ENCODE measurements around the gene UBN1. TPM values are rescaled to one million over a fixed set of nuclear protein-coding genes. Genes with fewer than 3 reads are reported as not detected.
"Not testable (repeated sequence)": the region's sequence is repeated elsewhere in the genome, so short reads cannot be mapped to it uniquely, and the experiment has no call there.

The UBN1 gene
- total RNA-seq, 1 experiment from 2014 or later = 25.2 TPM

- no peak for DNase-seq (ENCODE audit: extremely low read depth, low read depth)
Measured at GRCh38 chr16:4883501-4883900, 36.2 kb downstream of the UBN1 start.

DNA sequence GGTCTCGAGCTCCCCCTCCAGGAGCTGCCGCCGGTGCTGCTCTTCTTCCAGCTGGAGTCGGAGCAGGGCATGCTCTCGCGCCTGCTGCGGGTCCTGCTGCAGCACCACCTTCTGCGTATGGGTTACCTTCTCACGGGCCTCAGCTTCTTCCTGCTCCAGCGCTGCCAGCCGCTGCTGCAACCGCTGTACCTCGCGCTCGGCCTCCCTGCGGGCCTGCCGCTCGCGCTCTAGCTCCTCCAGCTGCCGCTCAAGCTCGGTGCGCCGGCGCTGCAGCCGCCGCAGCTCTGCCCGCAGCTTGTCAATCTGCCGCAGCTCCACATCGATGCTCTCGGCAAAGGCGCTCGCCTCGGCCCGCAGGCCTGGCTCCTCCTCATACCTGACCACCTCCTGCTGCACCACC, 36.9 kb downstream of the UBN1 start:
- DNase-seq (ENCODE audit: extremely low read depth, low read depth) = no peak

DNA sequence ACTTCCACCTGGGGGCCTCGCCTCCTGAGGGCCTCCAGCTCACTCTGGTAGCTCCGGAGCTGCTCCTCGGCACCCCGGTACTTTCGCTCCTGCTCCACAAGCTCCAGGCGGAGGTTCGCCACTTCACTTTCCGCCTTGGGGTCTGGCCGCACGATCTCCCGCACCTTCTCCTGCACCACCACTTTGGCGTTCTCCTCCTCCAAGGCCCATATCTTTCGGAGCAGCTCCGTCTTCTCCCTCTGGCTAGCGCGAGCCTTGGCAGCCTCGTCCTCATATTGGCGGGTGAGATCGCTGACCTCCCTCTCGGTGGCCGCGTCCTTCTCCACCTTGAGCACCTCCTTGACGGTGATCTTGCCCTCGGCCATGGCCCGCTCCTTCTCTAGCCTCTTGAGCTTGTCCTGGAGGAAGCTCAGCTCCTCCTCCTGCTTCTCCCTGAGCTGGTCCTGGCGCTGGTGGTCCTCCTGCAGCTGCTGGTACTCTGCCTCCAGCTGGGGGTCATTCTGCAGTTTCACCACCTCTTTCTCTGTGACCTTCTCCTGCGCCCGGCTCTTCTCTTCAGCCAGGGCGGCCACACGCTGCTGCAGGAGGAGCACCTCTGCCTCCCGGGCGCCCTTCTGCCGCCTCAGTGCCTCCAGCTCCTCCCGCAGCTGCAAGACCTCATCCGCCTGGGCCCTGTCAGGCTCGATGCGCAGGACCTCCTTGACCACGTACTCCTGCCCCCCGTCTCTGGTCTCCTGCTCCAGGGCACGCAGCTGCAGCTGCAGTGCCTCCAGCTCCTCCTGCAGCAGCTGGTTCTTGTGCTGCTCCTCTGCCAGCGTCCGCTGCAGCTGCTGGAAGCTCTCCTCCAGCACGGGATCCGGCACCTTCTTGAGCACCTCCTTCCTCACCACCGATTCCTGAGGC, 37.9 kb downstream of the UBN1 start:
- DNase-seq (ENCODE audit: extremely low read depth, low read depth) = no peak

- DNase-seq (ENCODE audit: extremely low read depth, low read depth) = no peak
Measured at GRCh38 chr16:4886151-4886550, 38.9 kb downstream of the UBN1 start.

- no peak for DNase-seq (ENCODE audit: extremely low read depth, low read depth)
Measured at GRCh38 chr16:4888428-4889135, 41.3 kb downstream of the UBN1 start.

DNA sequence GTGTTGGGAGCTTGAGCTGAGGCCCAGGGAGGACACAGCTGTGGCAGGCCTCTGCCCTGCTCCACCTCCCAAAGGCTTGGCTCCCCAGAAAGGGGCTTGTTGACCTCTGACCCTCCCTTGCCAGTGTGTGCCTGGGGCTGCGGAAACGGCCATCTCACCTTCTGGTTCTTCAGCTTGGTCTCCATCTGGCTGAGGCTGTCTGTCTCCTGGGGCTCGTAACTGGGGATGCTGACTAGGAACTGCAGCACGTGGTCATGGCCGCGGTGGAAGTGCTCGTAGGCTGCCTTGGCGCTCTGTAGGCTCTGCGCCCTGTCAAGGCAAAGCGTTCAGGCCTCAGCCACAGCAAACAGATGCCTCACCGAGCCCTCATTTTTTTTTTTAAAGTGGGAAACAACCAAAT, 42.7 kb downstream of the UBN1 start:
- DNase-seq (ENCODE audit: extremely low read depth, low read depth) = no peak

GRCh38 chr16:4890686-4891085, 43.4 kb downstream of the UBN1 start:
- DNase-seq (ENCODE audit: extremely low read depth, low read depth) = no peak

GRCh38 chr16:4891097-4891885, 44.0 kb downstream of the UBN1 start:
- DNase-seq (ENCODE audit: extremely low read depth, low read depth) = no peak

GRCh38 chr16:4891886-4892216, 44.6 kb downstream of the UBN1 start:
- no peak for DNase-seq (ENCODE audit: extremely low read depth, low read depth)

- no peak for DNase-seq (ENCODE audit: extremely low read depth, low read depth)
Measured at GRCh38 chr16:4892361-4893102, 45.3 kb downstream of the UBN1 start.

- DNase-seq (ENCODE audit: extremely low read depth, low read depth) = no peak
Measured at GRCh38 chr16:4893103-4893862, 46.0 kb downstream of the UBN1 start.

DNA sequence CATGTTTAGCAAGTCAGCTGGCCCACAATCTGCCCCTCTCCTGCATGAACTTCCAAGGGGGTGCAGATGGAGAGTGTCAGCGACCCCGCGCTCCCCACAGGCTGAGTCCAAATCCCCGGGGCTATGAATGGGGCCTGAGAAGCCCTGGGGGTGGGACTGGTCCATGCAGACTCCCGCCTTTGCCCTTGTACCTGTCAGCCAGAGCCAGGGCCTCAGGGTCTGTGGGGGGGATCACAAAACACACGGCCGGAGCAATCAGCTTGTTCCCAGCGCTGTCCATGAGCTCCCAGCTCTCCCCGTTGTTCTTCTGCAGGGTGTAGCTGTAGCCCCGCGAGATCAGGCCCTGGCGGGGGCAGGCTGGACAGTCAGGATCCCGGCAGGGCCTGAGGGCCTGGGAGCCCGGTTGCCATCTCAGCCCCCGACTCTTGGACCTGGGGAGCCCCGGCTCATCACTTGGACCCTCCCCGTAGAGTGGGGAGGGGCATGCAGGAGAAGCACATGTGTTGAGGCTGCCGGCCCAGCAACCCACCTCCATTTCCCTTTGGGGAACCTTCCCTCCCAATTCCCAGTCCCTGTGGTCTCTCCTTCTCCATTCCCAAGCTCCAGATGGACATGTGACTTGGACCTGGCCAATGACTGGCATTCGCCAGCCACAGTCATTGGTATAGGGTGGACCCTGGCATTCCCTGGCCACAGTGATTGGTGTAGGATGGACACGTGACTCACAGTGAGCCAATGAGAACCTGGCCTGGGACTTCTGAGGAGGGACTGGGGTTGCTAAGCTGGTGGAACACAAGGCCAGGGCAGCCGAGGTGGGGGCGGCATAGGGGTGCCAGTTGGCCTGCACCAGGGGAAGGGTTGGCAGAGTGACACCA, 47.2 kb downstream of the UBN1 start:
- DNase-seq (ENCODE audit: extremely low read depth, low read depth) = no peak

DNA sequence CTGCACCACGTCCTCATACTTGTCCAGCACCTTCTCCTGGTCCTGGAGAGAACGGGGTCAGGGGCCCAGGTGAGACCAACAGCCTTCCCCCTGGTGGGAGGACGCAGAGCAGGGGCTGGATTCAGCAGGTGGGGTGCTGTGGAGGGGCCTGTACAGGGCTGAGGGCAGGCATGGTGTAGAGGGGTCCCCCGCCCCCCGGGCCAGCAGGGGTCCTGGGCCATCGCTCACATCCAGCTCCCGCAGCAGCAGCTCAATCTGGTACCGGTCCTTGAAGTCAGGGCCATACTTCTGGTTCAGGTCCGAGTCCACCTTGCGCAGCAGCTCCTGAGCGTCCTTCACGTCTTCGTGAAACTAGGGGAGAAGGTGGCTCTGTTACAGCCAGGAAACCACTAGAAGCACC, 48.1 kb downstream of the UBN1 start:
- DNase-seq (ENCODE audit: extremely low read depth, low read depth) = no peak

- DNase-seq (ENCODE audit: extremely low read depth, low read depth) = not testable (repeated sequence)
Measured at GRCh38 chr16:4896761-4897160, 49.5 kb downstream of the UBN1 start.

GRCh38 chr16:4897328-4897727, 50.0 kb downstream of the UBN1 start:
- no peak for DNase-seq (ENCODE audit: extremely low read depth, low read depth)

GRCh38 chr16:4898811-4899473, 51.7 kb downstream of the UBN1 start:
- DNase-seq (ENCODE audit: extremely low read depth, low read depth) = no peak

DNA sequence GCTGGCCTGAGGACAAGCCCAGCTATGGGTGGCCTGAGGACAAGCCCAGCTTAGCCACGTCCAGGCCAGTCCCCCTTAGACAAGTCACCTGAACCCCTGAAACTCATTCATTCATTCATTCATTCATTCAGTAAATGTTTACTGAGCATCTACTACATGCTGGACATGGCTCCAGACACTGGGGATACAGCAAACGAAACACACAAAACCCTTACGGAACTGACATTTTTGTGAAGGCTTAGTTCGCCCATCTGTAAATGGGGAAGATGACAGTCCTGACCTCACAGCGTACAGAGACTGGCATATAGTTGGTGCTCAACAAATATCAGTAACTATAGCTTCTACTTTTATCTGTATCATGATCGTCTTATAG, 52.2 kb downstream of the UBN1 start:
- no peak for DNase-seq (ENCODE audit: extremely low read depth, low read depth)

DNA sequence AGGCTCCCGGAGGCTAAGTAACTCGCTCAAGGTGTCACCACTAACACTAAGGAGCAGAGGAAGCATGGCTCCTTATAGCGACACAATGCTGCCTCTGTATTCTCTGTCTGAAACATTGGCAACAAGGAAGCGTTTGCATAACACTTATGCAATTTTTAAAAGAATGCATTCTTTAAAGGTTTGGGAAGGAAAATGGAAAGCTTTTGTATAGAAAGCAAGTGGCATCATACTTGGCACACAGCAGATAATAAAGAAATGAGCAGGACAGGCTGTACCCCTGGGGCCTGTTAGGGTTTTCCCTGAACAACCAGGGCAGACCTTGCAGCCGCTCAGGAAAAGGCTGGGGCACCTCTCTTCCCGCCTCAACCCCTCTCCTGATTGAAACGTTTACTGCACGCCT, 52.8 kb downstream of the UBN1 start:
- no peak for DNase-seq (ENCODE audit: extremely low read depth, low read depth)

Data from NCI-H460 (cell line).